Duodenal mucosa (tissue), 2 donors: ENCODE measurements around the gene REX1BD.
"Not testable (repeated sequence)": the region's sequence is repeated elsewhere in the genome, so short reads cannot be mapped to it uniquely, and the experiment has no call there.

Experiments
- H3K27ac ChIP-seq: one replicate; pipeline ENCODE4 v1.7.0; 2013; ENCODE audit warnings: low read depth, low read length
- H3K27me3 ChIP-seq, 2 donors: one replicate each; pipeline ENCODE4 v1.7.0; 2013; ENCODE audit warnings: low read length in 2 of 2, control low read depth in 1 of 2; ENCODE audit not compliant: insufficient read depth in 2 of 2, control insufficient read depth in 1 of 2
- H3K36me3 ChIP-seq, 2 donors: one replicate each; pipeline ENCODE4 v1.7.0; 2013; ENCODE audit warnings: low read length in 2 of 2, control low read depth in 1 of 2; ENCODE audit not compliant: insufficient read depth in 2 of 2, control insufficient read depth in 1 of 2
- H3K4me1 ChIP-seq, 2 donors: one replicate each; pipeline ENCODE4 v1.7.0; 2013; ENCODE audit warnings: low read length in 2 of 2, control low read depth in 1 of 2; ENCODE audit not compliant: insufficient read depth in 2 of 2, control insufficient read depth in 1 of 2
- H3K4me3 ChIP-seq, 2 donors: one replicate each; pipeline ENCODE4 v1.7.0; 2013; ENCODE audit warnings: low read length in 2 of 2, low read depth in 1 of 2
- H3K9ac ChIP-seq, 2 donors: one replicate each; pipeline ENCODE4 v1.7.0; 2013; ENCODE audit warnings: low read length in 2 of 2, low read depth in 1 of 2
- H3K9me3 ChIP-seq, 2 donors: one replicate each; pipeline ENCODE4 v1.7.0; 2013; ENCODE audit warnings: low read length in 2 of 2, control low read depth in 1 of 2; ENCODE audit not compliant: control insufficient read depth in 1 of 2

Gene REX1BD

GRCh38 chr19:18588611-18589379 is at the start of gene REX1BD:
TSS of gene REX1BD (plus strand) at chr19:18588798. CDS start at chr19:18588802, 4 bp downstream.
- Histone ChIP-seq H3K9ac (peak within 1 kb of the TSS; percentile 54 to 75), H3K4me3 (peak within 1 kb of the TSS; percentile 83 to 89), H3K27ac (peak within 1 kb of the TSS; percentile 81), H3K36me3 (peaks cover 3 to 9% of the 10 kb centered on the region in 2 donors), H3K4me1 (peaks cover 12 to 29% of the 10 kb centered on the region in 2 donors), H3K27me3 (no peaks in the 10 kb centered on the region), H3K9me3 (no peaks in the 10 kb centered on the region)

- Histone ChIP-seq H3K27me3 (no peaks in the 10 kb centered on the region), H3K36me3 (peaks cover 19 to 38% of the 10 kb centered on the region in 2 donors), H3K9me3 (no peaks in the 10 kb centered on the region), H3K4me1 (peaks cover 7 to 16% of the 10 kb centered on the region in 2 donors), H3K4me3 (no peak overlapping the region), H3K27ac (no peak overlapping the region), H3K9ac (no peak overlapping the region)
Observed at GRCh38 chr19:18539372-18539771, 49.2 kb upstream of the REX1BD start.

DNA sequence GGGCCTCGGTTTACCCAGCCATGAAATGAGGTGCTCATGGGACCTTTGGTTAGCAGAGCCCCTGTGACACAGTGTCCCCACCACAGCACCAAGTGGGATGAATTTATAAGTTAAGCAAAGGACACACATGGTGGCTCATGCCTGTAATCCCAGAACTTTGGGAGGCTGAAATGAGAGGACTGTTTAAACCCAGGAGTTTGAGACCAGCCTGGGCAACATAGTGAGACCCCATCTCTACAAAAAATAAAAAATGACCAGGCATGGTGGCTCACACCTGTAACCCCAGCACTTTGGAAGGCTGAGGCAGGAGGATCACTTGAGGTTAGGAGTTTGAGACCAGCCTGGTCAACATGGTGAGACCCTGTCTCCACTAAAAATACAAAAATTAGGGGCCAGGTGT is 48.4 kb upstream of the REX1BD start:
- H3K9me3 ChIP-seq, H3K27me3 ChIP-seq, H3K9ac ChIP-seq, H3K4me3 ChIP-seq, H3K27ac ChIP-seq: not testable (repeated sequence)
- peaks cover 19 to 37% of the 10 kb centered on the region in 2 donors for H3K36me3 ChIP-seq
- peaks cover 7 to 17% of the 10 kb centered on the region in 2 donors for H3K4me1 ChIP-seq

GRCh38 chr19:18541258-18541991 is 47.2 kb upstream of the REX1BD start:
- H3K4me1 ChIP-seq = peaks cover 7 to 17% of the 10 kb centered on the region in 2 donors
- H3K4me3 ChIP-seq = no peak overlapping the region
- no peak overlapping the region for H3K27ac ChIP-seq
- no peak overlapping the region for H3K9ac ChIP-seq
- no peaks in the 10 kb centered on the region for H3K27me3 ChIP-seq
- H3K36me3 ChIP-seq = peaks cover 19 to 32% of the 10 kb centered on the region in 2 donors
- no peaks in the 10 kb centered on the region for H3K9me3 ChIP-seq

DNA sequence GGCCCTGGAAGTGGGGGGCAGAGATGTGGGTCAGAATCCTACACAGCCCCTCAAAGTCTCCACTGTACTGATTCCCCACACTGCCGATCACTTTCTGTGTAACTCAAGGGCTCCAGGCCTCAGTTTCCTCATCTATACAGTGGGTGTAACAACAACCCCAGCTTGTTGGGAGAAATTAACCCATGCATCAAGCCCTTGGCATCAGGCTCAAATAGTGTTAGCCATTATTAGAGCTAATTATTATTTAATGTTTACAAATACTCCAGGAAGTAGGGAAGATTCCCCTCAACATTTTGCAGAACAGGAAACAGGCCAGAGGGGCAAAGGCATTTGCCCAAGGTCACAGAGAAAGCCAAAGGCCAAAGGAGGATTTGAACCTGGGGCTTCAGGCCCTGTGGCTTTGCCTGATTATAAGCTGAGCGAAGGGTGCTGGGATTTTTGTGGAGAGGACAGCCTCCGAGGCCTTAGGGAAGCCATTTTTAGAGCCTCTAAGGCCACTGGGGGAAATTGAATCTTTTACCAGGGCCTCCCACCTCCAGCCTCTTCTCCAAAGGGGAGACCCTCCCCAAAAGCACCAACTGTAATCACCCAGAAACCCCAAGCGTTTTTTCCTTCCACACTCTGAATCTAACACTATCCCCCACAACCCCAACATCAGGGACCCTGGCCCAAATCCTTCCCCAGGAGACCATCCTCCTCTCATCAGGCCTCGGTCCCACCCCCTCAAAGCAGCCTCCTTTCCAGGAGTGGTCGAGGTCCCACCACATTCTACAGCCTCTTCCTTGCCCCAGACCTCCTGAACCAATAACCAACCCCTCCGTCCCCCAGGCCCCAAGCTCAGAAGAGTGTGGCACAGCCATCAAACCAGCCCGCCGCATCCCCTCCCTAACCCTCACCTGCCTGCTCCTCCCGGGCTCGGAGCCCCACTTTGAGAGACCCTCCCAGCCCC is 46.3 kb upstream of the REX1BD start:
- H3K27me3 ChIP-seq = no peaks in the 10 kb centered on the region
- H3K4me1 ChIP-seq = peaks cover 7 to 17% of the 10 kb centered on the region in 2 donors
- peak overlapping the region; percentile 78 to 80 for H3K4me3 ChIP-seq
- peaks cover 15 to 25% of the 10 kb centered on the region in 2 donors for H3K36me3 ChIP-seq
- no peaks in the 10 kb centered on the region for H3K9me3 ChIP-seq
- H3K27ac ChIP-seq = peak overlapping the region; percentile 42
- peak overlapping the region; percentile 55 to 78 for H3K9ac ChIP-seq

DNA sequence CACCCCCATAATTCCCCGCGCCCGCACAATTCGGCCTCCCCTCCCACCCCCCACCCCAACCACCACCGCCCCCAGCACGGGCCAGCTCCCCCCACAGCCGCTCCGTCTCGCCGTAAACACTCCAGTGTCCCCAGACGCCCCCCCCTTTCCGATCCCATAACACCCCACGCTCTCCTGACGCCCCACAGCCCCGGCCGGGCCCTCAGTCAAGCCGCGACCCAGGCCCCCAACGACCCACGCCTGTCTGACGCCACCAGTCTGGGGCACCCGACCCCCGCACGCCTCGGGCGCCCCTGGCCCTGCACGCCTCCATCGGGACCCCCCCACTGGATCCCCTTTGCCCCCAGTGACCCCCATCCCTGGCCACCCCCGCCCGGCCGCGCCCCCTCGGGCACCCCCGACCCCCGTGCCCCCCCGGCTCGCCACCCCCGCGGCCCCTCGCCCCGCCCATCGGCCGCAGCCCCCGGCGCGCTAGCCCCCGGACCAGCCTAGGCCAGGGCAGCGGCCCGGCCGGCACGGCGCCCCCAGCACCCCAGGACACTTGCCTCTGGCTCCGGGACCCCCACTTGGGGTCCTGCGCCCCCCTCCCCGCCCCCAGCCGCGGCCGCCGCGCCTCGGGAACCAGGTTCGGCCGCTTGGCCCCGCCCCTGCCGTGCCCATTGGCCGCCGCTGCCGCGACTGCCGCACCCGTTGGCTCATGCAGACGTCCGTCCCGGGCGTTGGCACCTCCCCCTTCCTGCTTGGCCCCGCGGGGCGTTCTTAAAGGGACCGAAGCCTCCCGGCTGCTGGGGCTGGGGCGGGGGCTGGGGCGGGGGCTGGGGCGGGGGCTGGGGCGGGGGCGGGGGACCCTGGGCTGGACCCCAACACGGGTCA is 45.4 kb upstream of the REX1BD start, which contains the start of gene FKBP8:
TSS of gene FKBP8 (minus strand) at position 633 of the 873 bp plus-strand sequence. CDS start 1,603 bp downstream, outside the sequence.
- peak within 1 kb of the TSS; percentile 78 to 80 for H3K9ac ChIP-seq
- H3K4me3 ChIP-seq = peak within 1 kb of the TSS; percentile 78 to 80
- H3K4me1 ChIP-seq = peaks cover 7 to 17% of the 10 kb centered on the region in 2 donors
- H3K27ac ChIP-seq = peak within 1 kb of the TSS; percentile 80
- H3K9me3 ChIP-seq = no peaks in the 10 kb centered on the region
- H3K27me3 ChIP-seq = no peaks in the 10 kb centered on the region
- H3K36me3 ChIP-seq = peaks cover 9 to 16% of the 10 kb centered on the region in 2 donors

- Histone ChIP-seq H3K9ac (peak overlapping the region; percentile 60 to 80), H3K27me3 (no peaks in the 10 kb centered on the region), H3K9me3 (no peaks in the 10 kb centered on the region), H3K36me3 (peaks cover 7 to 14% of the 10 kb centered on the region in 2 donors), H3K27ac (no peak overlapping the region), H3K4me3 (peak overlapping the region; percentile 60 to 76), H3K4me1 (peaks cover 7 to 17% of the 10 kb centered on the region in 2 donors)
Observed at GRCh38 chr19:18543814-18544475, 44.7 kb upstream of the REX1BD start.

- Histone ChIP-seq H3K4me3 (no peak overlapping the region), H3K36me3 (no peaks in the 10 kb centered on the region), H3K27me3 (no peaks in the 10 kb centered on the region), H3K4me1 (no peaks in the 10 kb centered on the region), H3K27ac (no peak overlapping the region), H3K9ac (no peak overlapping the region), H3K9me3 (no peaks in the 10 kb centered on the region)
Observed at GRCh38 chr19:18551631-18552030, 37.0 kb upstream of the REX1BD start.
